Liver (tissue), 9 donors: ENCODE results near the gene CNFN. TPM values are rescaled to one million over a fixed set of nuclear protein-coding genes. Genes with fewer than 3 reads are reported as not detected.

Experiments used
- DNase-seq: peaks from one replicate; pipeline ENCODE4 v3.0.0-alpha.2; 2017; ENCODE audit warnings: low spot score
- H3K27ac ChIP-seq, 2 donors: one replicate each; pipeline ENCODE4 v1.7.0; 2013; ENCODE audit warnings: inconsistent platforms in 2 of 2, low read length in 2 of 2, control low read depth in 1 of 2, low read depth in 1 of 2, mild to moderate bottlenecking in 1 of 2
- H3K27me3 ChIP-seq, 4 donors: one replicate each; pipeline versions ENCODE4 v1.6.1 to v1.7.0; 2013; ENCODE audit warnings: low read length in 3 of 4, inconsistent platforms in 1 of 4, mild to moderate bottlenecking in 1 of 4, moderate library complexity in 1 of 4; ENCODE audit not compliant: control insufficient read depth in 4 of 4, insufficient read depth in 4 of 4
- H3K36me3 ChIP-seq, 4 donors: one replicate each; pipeline versions ENCODE4 v1.6.1 to v1.7.0; 2013; ENCODE audit warnings: low read length in 3 of 4, mild to moderate bottlenecking in 3 of 4, low read depth in 1 of 4, moderate library complexity in 1 of 4; ENCODE audit not compliant: control insufficient read depth in 4 of 4, insufficient read depth in 3 of 4
- H3K4me1 ChIP-seq, 4 donors: one replicate each; pipeline versions ENCODE4 v1.6.1 to v1.7.0; 2013; ENCODE audit warnings: low read length in 3 of 4, mild to moderate bottlenecking in 3 of 4, moderate library complexity in 1 of 4; ENCODE audit not compliant: control insufficient read depth in 4 of 4, insufficient read depth in 4 of 4
- H3K4me3 ChIP-seq, 3 donors: one replicate each; pipeline versions ENCODE4 v1.6.1 to v1.7.0; 2013; ENCODE audit warnings: low read length in 3 of 3, control low read depth in 1 of 3, low read depth in 1 of 3, mild to moderate bottlenecking in 1 of 3
- H3K9ac ChIP-seq, 2 donors: one replicate each; pipeline ENCODE4 v1.7.0; 2013; ENCODE audit warnings: low read length in 2 of 2, mild to moderate bottlenecking in 2 of 2, moderate library complexity in 2 of 2, control low read depth in 1 of 2, low read depth in 1 of 2
- H3K9me3 ChIP-seq, 4 donors: one replicate each; pipeline versions ENCODE4 v1.6.1 to v1.7.0; 2013; ENCODE audit warnings: low read length in 3 of 4; ENCODE audit not compliant: control insufficient read depth in 4 of 4
- CTCF ChIP-seq: fragments of 150-350 bp; IDR thresholded peaks from 2 replicates; pipeline ENCODE4 v1.5.1; 2017; ENCODE audit warnings: improper control_type of control experiment, low read depth, low read length; ENCODE audit not compliant: missing input control
- EGR1 ChIP-seq, 2 donors: IDR thresholded peaks; 2 replicates each; pipeline ENCODE4 v1.6.1; 2016 to 2018; ENCODE audit warnings: antibody characterized with exemption in 2 of 2, low read depth in 2 of 2
- FOXA1 ChIP-seq: IDR thresholded peaks from 2 replicates; pipeline ENCODE4 v1.6.1; 2016; ENCODE audit warnings: antibody characterized with exemption
- FOXA2 ChIP-seq: IDR thresholded peaks from 2 replicates; pipeline ENCODE4 v1.6.1; 2016; ENCODE audit warnings: antibody characterized with exemption
- GABPA ChIP-seq, 2 donors: IDR thresholded peaks in 1 of 2; conservative IDR thresholded peaks in 1 of 2; 2 replicates each; pipeline ENCODE4 v1.6.1; 2016; ENCODE audit warnings: antibody characterized with exemption in 2 of 2, mild to moderate bottlenecking in 1 of 2, moderate library complexity in 1 of 2
- HNF4A ChIP-seq, 2 donors: conservative IDR thresholded peaks; 2 replicates each; pipeline ENCODE4 v1.6.1; 2016; ENCODE audit warnings: antibody characterized with exemption in 2 of 2, mild to moderate bottlenecking in 2 of 2
- HNF4G ChIP-seq: IDR thresholded peaks from 2 replicates; pipeline ENCODE4 v1.6.1; 2016; ENCODE audit warnings: antibody characterized with exemption
- JUND ChIP-seq, 2 donors: IDR thresholded peaks; 2 replicates each; pipeline ENCODE4 v1.6.1; 2016; ENCODE audit warnings: antibody characterized with exemption in 2 of 2
- MAX ChIP-seq: IDR thresholded peaks from 2 replicates; pipeline ENCODE4 v1.6.1; 2016; ENCODE audit warnings: antibody characterized with exemption
- NR2F2 ChIP-seq: IDR thresholded peaks from 2 replicates; pipeline ENCODE4 v1.6.1; 2016; ENCODE audit warnings: antibody characterized with exemption
- RAD21 ChIP-seq, 2 donors: IDR thresholded peaks; 2 replicates each; pipeline ENCODE4 v1.6.1; 2016; ENCODE audit warnings: antibody characterized with exemption in 2 of 2, mild to moderate bottlenecking in 2 of 2
- RXRA ChIP-seq, 2 donors: IDR thresholded peaks; 2 replicates each; pipeline ENCODE4 v1.6.1; 2017 to 2018; ENCODE audit warnings: antibody characterized with exemption in 2 of 2, mild to moderate bottlenecking in 1 of 2
- SP1 ChIP-seq: IDR thresholded peaks from 2 replicates; pipeline ENCODE4 v1.6.1; 2018; ENCODE audit warnings: antibody characterized with exemption, mild to moderate bottlenecking
- TAF1 ChIP-seq: conservative IDR thresholded peaks from 2 replicates; pipeline ENCODE4 v1.6.1; 2016; ENCODE audit warnings: antibody characterized with exemption, mild to moderate bottlenecking
- YY1 ChIP-seq: IDR thresholded peaks from 2 replicates; pipeline ENCODE4 v1.6.1; 2016; ENCODE audit warnings: antibody characterized with exemption, mild to moderate bottlenecking
- WGBS: extraction: QIAGEN DNeasy Blood & Tissue Kit; methylation state at CpG from one replicate; pipeline ENCODE4 v1.1.7; 2013; 5-methylcytosine and 5-hydroxymethylcytosine counted together
- polyA plus RNA-seq, 2 donors: library from polyadenylated mRNA; stranded (reverse) in 1 of 2; unstranded in 1 of 2; fragments of 200-250 nt in 1 of 2; fragments of >200 nt in 1 of 2; fragmentation: Nextera tagmentation in 1 of 2; extraction: Ambion mirVana in 1 of 2; gene quantifications; one replicate each; pipeline versions ENCODE4 v1.2.1 to v1.2.3, GENCODE V29; 2013 to 2015
- total RNA-seq, 2 donors: library from RNA; depleted of rRNA; stranded (reverse); fragments of >200 nt; gene quantifications; one replicate each; pipeline ENCODE4 v1.2.3, GENCODE V29; 2014
- TF ChIP-seq, protein P1 (sequence below): IDR thresholded peaks from 2 replicates; pipeline ENCODE4 v1.6.1; 2016; ENCODE audit warnings: antibody characterized with exemption
- TF ChIP-seq, protein P2 (sequence below): IDR thresholded peaks from 2 replicates; pipeline ENCODE4 v1.6.1; 2016; ENCODE audit warnings: antibody characterized with exemption
- TF ChIP-seq, protein P3 (sequence below): IDR thresholded peaks from 2 replicates; pipeline ENCODE4 v1.6.1; 2016; ENCODE audit warnings: antibody characterized with exemption, mild to moderate bottlenecking
- donor health status: healthy.
- donor health status: healthy.
- donor health status: healthy.
- donor health status: healthy.
- donor health status: healthy.

CNFN gene
- total and polyA plus RNA-seq, 4 donors: 0.57 to 1.2 TPM; not detected in 2

GRCh38 chr19:42360787-42361544 lies 29.1 kb downstream of the CNFN start:
- Histone ChIP-seq H3K4me3 (no peak overlapping the region), H3K9ac (no peak overlapping the region), H3K27me3 (no peaks in the 10 kb centered on the region), H3K4me1 (no peaks in the 10 kb centered on the region), H3K9me3 (peaks cover 2 to 10% (median 8%) of the 10 kb centered on the region in 4 donors), H3K36me3 (peaks cover 6 to 40% (median 14%) of the 10 kb centered on the region in 4 donors), H3K27ac (no peak overlapping the region)
- TF ChIP-seq RAD21 (IDR thresholded peaks at IDR 0.05) (no peak), YY1 (no peak), HNF4G (no peak), JUND (IDR thresholded peaks at IDR 0.05) (no peak), MAX (no peak), TAF1 (no peak), EGR1 (IDR thresholded peaks at IDR 0.05; ENCODE audit: low read depth in 2 of 2) (no peak), HNF4A (conservative IDR thresholded peaks at IDR 0.05) (no peak), NR2F2 (no peak), CTCF (no peak), RXRA (IDR thresholded peaks at IDR 0.05) (no peak), FOXA1 (no peak), FOXA2 (no peak), GABPA (IDR thresholded peaks at IDR 0.05 in 1 of 2, conservative IDR thresholded peaks at IDR 0.05 in 1 of 2) (no peak), SP1 (no peak)
- TF ChIP-seq, protein P1, sequence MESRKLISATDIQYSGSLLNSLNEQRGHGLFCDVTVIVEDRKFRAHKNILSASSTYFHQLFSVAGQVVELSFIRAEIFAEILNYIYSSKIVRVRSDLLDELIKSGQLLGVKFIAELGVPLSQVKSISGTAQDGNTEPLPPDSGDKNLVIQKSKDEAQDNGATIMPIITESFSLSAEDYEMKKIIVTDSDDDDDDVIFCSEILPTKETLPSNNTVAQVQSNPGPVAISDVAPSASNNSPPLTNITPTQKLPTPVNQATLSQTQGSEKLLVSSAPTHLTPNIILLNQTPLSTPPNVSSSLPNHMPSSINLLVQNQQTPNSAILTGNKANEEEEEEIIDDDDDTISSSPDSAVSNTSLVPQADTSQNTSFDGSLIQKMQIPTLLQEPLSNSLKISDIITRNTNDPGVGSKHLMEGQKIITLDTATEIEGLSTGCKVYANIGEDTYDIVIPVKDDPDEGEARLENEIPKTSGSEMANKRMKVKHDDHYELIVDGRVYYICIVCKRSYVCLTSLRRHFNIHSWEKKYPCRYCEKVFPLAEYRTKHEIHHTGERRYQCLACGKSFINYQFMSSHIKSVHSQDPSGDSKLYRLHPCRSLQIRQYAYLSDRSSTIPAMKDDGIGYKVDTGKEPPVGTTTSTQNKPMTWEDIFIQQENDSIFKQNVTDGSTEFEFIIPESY: no peak
- TF ChIP-seq, protein P2, sequence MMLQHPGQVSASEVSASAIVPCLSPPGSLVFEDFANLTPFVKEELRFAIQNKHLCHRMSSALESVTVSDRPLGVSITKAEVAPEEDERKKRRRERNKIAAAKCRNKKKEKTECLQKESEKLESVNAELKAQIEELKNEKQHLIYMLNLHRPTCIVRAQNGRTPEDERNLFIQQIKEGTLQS: no peak
- TF ChIP-seq, protein P3, sequence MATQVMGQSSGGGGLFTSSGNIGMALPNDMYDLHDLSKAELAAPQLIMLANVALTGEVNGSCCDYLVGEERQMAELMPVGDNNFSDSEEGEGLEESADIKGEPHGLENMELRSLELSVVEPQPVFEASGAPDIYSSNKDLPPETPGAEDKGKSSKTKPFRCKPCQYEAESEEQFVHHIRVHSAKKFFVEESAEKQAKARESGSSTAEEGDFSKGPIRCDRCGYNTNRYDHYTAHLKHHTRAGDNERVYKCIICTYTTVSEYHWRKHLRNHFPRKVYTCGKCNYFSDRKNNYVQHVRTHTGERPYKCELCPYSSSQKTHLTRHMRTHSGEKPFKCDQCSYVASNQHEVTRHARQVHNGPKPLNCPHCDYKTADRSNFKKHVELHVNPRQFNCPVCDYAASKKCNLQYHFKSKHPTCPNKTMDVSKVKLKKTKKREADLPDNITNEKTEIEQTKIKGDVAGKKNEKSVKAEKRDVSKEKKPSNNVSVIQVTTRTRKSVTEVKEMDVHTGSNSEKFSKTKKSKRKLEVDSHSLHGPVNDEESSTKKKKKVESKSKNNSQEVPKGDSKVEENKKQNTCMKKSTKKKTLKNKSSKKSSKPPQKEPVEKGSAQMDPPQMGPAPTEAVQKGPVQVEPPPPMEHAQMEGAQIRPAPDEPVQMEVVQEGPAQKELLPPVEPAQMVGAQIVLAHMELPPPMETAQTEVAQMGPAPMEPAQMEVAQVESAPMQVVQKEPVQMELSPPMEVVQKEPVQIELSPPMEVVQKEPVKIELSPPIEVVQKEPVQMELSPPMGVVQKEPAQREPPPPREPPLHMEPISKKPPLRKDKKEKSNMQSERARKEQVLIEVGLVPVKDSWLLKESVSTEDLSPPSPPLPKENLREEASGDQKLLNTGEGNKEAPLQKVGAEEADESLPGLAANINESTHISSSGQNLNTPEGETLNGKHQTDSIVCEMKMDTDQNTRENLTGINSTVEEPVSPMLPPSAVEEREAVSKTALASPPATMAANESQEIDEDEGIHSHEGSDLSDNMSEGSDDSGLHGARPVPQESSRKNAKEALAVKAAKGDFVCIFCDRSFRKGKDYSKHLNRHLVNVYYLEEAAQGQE: no peak
- 96% methylated on average over 16 of the region's 16 CpGs for WGBS
- DNase-seq: no peak
